Testis (tissue), 3 donors: ENCODE measurements around the gene NFATC2IP. TPM values are rescaled to one million over a fixed set of nuclear protein-coding genes. Genes with fewer than 3 reads are reported as not detected.

Source experiments
- DNase-seq: peaks from one replicate; pipeline ENCODE4 v3.0.0-alpha.2; 2019
- H3K27ac ChIP-seq, 2 donors: fragments of 200-600 bp; sonication (generic); one replicate each; pipeline ENCODE4 v1.5.1; 2019
- H3K27me3 ChIP-seq: fragments of 200-600 bp; sonication (generic); one replicate; pipeline ENCODE4 v1.5.1; 2019
- H3K36me3 ChIP-seq: fragments of 200-600 bp; sonication (generic); one replicate; pipeline ENCODE4 v1.5.1; 2017; ENCODE audit warnings: low read depth; ENCODE audit errors: missing control alignments
- H3K4me1 ChIP-seq: fragments of 200-600 bp; sonication (generic); one replicate; pipeline ENCODE4 v1.5.1; 2019
- H3K4me3 ChIP-seq, 2 donors: fragments of 200-600 bp; sonication (generic); one replicate each; pipeline ENCODE4 v1.5.1; 2017 to 2019
- H3K9me3 ChIP-seq: fragments of 200-600 bp; sonication (generic); one replicate; pipeline ENCODE4 v1.5.1; 2017
- CTCF ChIP-seq, 3 experiments: fragments of 450-650 bp in 2 of 3; fragments of 200-600 bp in 1 of 3; sonication (generic) in 1 of 3; IDR thresholded peaks; one replicate each; pipeline ENCODE4 v1.5.1; 2016 to 2019; ENCODE audit warnings: antibody characterized with exemption in 3 of 3, mild to moderate bottlenecking in 2 of 3, moderate library complexity in 1 of 3
- POLR2A ChIP-seq: fragments of 450-650 bp; IDR thresholded peaks from one replicate; pipeline ENCODE4 v1.6.1; 2017; ENCODE audit warnings: antibody characterized with exemption, mild to moderate bottlenecking, moderate library complexity
- WGBS, 2 donors: methylation state at CpG; one replicate each; pipeline ENCODE4 v1.1.5; 2018; 5-methylcytosine and 5-hydroxymethylcytosine counted together
- intact Hi-C: fragments of 100-400 bp; cut with DNase I; formaldehyde crosslinking; loops from one replicate; pipeline ENCODE4 v1.15.1; 2023; ENCODE audit warnings: low total_unique reads
- polyA plus RNA-seq: library from polyadenylated mRNA; stranded (reverse); fragments of 350-450 nt; fragmentation: Illumina TruSeq; extraction: RNeasy Lipid Tissue Mini Kit (QIAGEN cat#74804); gene quantifications from one replicate; pipeline ENCODE4 v1.2.3, GENCODE V29; 2014; ENCODE audit warnings: low read depth, low replicate concordance; ENCODE audit not compliant: insufficient read depth
- total RNA-seq, 2 donors: library from RNA; depleted of rRNA; stranded (reverse); fragments of >200 nt; gene quantifications; one replicate each; pipeline ENCODE4 v1.2.3, GENCODE V29; 2016

The NFATC2IP gene
- total and polyA plus RNA-seq, 3 donors from 2014 or later = 69.0 to 111 (median 81.1) TPM

GRCh38 chr16:28989363-28989762 lies 38.6 kb downstream of the NFATC2IP start:
- no peak for TF ChIP-seq CTCF (IDR thresholded peaks at IDR 0.05)
- no peak for TF ChIP-seq POLR2A
- intact Hi-C loops = no loop called here
- no peaks in the 10 kb centered on the region for H3K27me3 ChIP-seq
- no peak overlapping the region for H3K4me3 ChIP-seq
- no peaks in the 10 kb centered on the region for H3K9me3 ChIP-seq
- no peak for DNase-seq
- 95 to 100% methylated on average over 4 to 14 of the region's 14 CpGs for WGBS, 2 donors
- H3K36me3 ChIP-seq = no peaks in the 10 kb centered on the region
- H3K4me1 ChIP-seq = no peaks in the 10 kb centered on the region
- H3K27ac ChIP-seq = no peak overlapping the region

DNA sequence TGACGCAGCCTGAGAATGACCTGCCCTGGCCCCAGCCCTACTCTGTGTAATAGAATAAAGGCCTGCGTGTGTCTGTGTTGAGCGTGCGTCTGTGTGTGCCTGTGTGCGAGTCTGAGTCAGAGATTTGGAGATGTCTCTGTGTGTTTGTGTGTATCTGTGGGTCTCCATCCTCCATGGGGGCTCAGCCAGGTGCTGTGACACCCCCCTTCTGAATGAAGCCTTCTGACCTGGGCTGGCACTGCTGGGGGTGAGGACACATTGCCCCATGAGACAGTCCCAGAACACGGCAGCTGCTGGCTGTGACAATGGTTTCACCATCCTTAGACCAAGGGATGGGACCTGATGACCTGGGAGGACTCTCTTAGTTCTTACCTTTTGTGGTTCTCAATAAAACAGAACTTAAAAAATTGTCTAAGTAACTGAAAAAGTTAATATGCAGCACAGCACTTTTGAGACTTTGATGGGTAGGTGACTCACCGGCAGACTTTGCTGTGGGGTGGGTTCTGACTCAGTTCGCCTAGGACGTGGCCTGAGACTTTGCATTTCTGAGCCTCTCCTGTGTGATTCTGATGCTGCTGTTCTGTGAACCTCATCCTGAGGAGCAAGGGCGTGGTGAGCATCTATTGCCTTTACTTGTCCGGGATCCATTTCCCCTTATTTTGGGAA lies 39.8 kb downstream of the NFATC2IP start:
- Histone ChIP-seq H3K36me3 (no peaks in the 10 kb centered on the region), H3K4me3 (no peak overlapping the region)
- TF ChIP-seq POLR2A (no peak), CTCF (IDR thresholded peaks at IDR 0.05) (no peak)

GRCh38 chr16:28991687-28992086 lies 41.0 kb downstream of the NFATC2IP start:
- no peak overlapping the region for H3K27ac ChIP-seq
- H3K27me3 ChIP-seq = no peaks in the 10 kb centered on the region
- 76 to 80% methylated on average over 5 to 8 of the region's 8 CpGs for WGBS, 2 donors
- intact Hi-C loops = no loop called here
- no peaks in the 10 kb centered on the region for H3K9me3 ChIP-seq
- no peaks in the 10 kb centered on the region for H3K36me3 ChIP-seq
- DNase-seq = no peak
- no peak overlapping the region for H3K4me3 ChIP-seq
- no peak for TF ChIP-seq CTCF (IDR thresholded peaks at IDR 0.05)
- H3K4me1 ChIP-seq = no peaks in the 10 kb centered on the region

More for the DNA sequence above, 39.8 kb downstream of the NFATC2IP start:
- H3K27me3 ChIP-seq = no peaks in the 10 kb centered on the region
- WGBS, 2 donors = 86 to 95% methylated on average over 10 to 11 of the region's 11 CpGs
- no peak overlapping the region for H3K27ac ChIP-seq
- no peak for DNase-seq
- no peaks in the 10 kb centered on the region for H3K4me1 ChIP-seq
- no peaks in the 10 kb centered on the region for H3K9me3 ChIP-seq
- intact Hi-C loops = no loop called here

DNA sequence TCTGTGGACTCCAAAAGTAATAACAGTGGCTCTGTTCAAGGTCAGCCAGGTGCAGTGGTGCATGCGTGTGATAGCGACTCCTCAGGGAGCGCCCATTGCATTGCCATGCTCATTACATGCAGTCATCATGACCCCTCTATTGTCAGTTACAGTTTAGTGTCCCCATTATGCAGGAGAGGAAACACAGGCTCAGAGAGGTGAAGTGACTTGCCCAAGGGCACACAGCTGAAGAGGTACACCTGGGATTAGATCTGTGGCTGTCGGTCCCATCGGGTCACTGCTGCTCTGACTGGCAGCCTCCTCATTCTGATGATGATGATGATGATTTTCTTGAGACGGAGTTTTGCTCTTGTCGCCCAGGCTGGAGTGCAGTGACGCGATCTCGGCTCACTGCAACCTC lies 41.8 kb downstream of the NFATC2IP start:
- no peak for DNase-seq
- no peaks in the 10 kb centered on the region for H3K36me3 ChIP-seq
- H3K4me3 ChIP-seq = no peak overlapping the region
- 90 to 95% methylated on average over 10 of the region's 10 CpGs for WGBS, 2 donors
- H3K27me3 ChIP-seq = no peaks in the 10 kb centered on the region
- intact Hi-C loops = no loop called here
- H3K27ac ChIP-seq = no peak overlapping the region
- no peaks in the 10 kb centered on the region for H3K4me1 ChIP-seq
- H3K9me3 ChIP-seq = no peaks in the 10 kb centered on the region
- TF ChIP-seq CTCF (IDR thresholded peaks at IDR 0.05) (no peak), POLR2A (no peak)

DNA sequence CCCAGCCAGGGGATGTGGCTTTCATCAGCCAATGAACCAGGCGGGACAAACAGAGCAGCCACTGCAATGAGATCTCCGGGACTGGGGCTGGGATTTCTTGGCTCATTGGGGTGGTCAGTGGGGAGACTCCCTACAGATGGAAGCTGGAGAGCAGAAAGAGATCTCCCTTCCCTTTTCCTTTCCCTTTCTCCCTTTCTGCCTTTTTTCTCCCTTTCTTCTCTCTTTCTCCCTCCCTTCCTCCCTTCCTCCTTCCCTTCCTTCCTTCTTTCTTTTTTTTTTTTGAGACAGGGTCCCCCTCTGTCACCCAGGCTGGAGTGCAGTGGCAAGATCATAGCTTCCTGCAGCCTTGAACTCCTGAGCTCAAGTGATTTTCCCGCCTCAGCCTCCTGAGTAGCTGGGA lies 48.1 kb downstream of the NFATC2IP start:
- H3K4me3 ChIP-seq = no peak overlapping the region
- TF ChIP-seq CTCF (IDR thresholded peaks at IDR 0.05) (no peak), POLR2A (no peak)
- no peaks in the 10 kb centered on the region for H3K4me1 ChIP-seq
- no peaks in the 10 kb centered on the region for H3K27me3 ChIP-seq
- H3K9me3 ChIP-seq = no peaks in the 10 kb centered on the region
- intact Hi-C loops = no loop called here
- no peak for DNase-seq
- 73 to 82% methylated on average over 3 of the region's 3 CpGs for WGBS, 2 donors
- no peaks in the 10 kb centered on the region for H3K36me3 ChIP-seq
- no peak overlapping the region for H3K27ac ChIP-seq
